Activated CD4-positive, alpha-beta T cell treated with anti-CD3 and anti-CD28 coated beads, Interleukin-2, amount 10 ng/mL, durations not matched to agents 24 days and 14 days (primary cell): ENCODE measurements around the gene OLFML2B. TPM values are rescaled to one million over a fixed set of nuclear protein-coding genes. Genes with fewer than 3 reads are reported as not detected.
A peak's percentile ranks its signal among the peaks of the same experiment; 100 is the strongest.
"Not testable (repeated sequence)": the region's sequence is repeated elsewhere in the genome, so short reads cannot be mapped to it uniquely, and the experiment has no call there.

Source experiments
- DNase-seq: peaks from one replicate; pipeline ENCODE4 v3.0.0; 2022
- H3K27ac Mint-ChIP-seq: one replicate; pipeline ENCODE4 v1.8.0; 2022; ENCODE audit warnings: mild to moderate bottlenecking, mixed read lengths
- H3K27me3 Mint-ChIP-seq: one replicate; pipeline ENCODE4 v1.8.0; 2022; ENCODE audit warnings: mixed read lengths
- H3K36me3 Mint-ChIP-seq: one replicate; pipeline ENCODE4 v1.8.0; 2022; ENCODE audit warnings: low read depth, mild to moderate bottlenecking, mixed read lengths
- H3K4me1 Mint-ChIP-seq: one replicate; pipeline ENCODE4 v1.8.0; 2021; ENCODE audit warnings: mixed read lengths
- H3K4me3 Mint-ChIP-seq: one replicate; pipeline ENCODE4 v1.8.0; 2022; ENCODE audit warnings: mild to moderate bottlenecking, moderate library complexity, mixed read lengths
- H3K9me3 Mint-ChIP-seq: one replicate; pipeline ENCODE4 v1.8.0; 2021; ENCODE audit warnings: mixed read lengths
- intact Hi-C: fragments of 100-400 bp; cut with micrococcal nuclease; formaldehyde crosslinking; loops from one replicate; pipeline ENCODE4 v1.15.1; 2023
- total RNA-seq: library from RNA; stranded (reverse); gene quantifications from 2 replicates; pipeline ENCODE4 v1.2.3, GENCODE V29; 2022

Gene OLFML2B
- total RNA-seq, 1 donor from 2014 or later: not detected

GRCh38 chr1:162056043-162056442 lies 32.4 kb upstream of the OLFML2B start:
- peak; percentile 81 for DNase-seq
- intact Hi-C loops: loop anchor here (1.0 kb wide), 1 partner anchor 336 kb away; no protein-coding TSS in a partner anchor
- Mint-ChIP-seq H3K4me1 (no peaks in the 10 kb centered on the region), H3K27ac (no peak overlapping the region), H3K36me3 (no peaks in the 10 kb centered on the region), H3K9me3 (no peaks in the 10 kb centered on the region), H3K27me3 (peaks cover 15% of the 10 kb centered on the region), H3K4me3 (no peak overlapping the region)

- no peak overlapping the region for H3K4me3 Mint-ChIP-seq
- peaks cover 12% of the 10 kb centered on the region for H3K27me3 Mint-ChIP-seq
- DNase-seq: no peak
- no peaks in the 10 kb centered on the region for H3K36me3 Mint-ChIP-seq
- no peaks in the 10 kb centered on the region for H3K4me1 Mint-ChIP-seq
- no peak overlapping the region for H3K27ac Mint-ChIP-seq
- H3K9me3 Mint-ChIP-seq: no peaks in the 10 kb centered on the region
- intact Hi-C loops: no loop called here
Observed at GRCh38 chr1:162055062-162055461, 31.4 kb upstream of the OLFML2B start.

- H3K27ac Mint-ChIP-seq, H3K36me3 Mint-ChIP-seq, H3K4me1 Mint-ChIP-seq, H3K4me3 Mint-ChIP-seq, DNase-seq, H3K9me3 Mint-ChIP-seq, intact Hi-C loops: not testable (repeated sequence)
- H3K27me3 Mint-ChIP-seq: peaks cover 15% of the 10 kb centered on the region
Observed at GRCh38 chr1:162053949-162054348, 30.3 kb upstream of the OLFML2B start.

- intact Hi-C loops: no loop called here
- Mint-ChIP-seq H3K27ac (no peak overlapping the region), H3K27me3 (peaks cover 23% of the 10 kb centered on the region), H3K36me3 (no peaks in the 10 kb centered on the region), H3K4me1 (no peaks in the 10 kb centered on the region), H3K4me3 (no peak overlapping the region), H3K9me3 (no peaks in the 10 kb centered on the region)
- DNase-seq: no peak
Observed at GRCh38 chr1:162046921-162047320, 23.3 kb upstream of the OLFML2B start.

GRCh38 chr1:162042361-162042760 lies 18.7 kb upstream of the OLFML2B start:
- Mint-ChIP-seq H3K27ac (no peak overlapping the region), H3K27me3 (peaks cover 26% of the 10 kb centered on the region), H3K9me3 (no peaks in the 10 kb centered on the region), H3K4me1 (no peaks in the 10 kb centered on the region), H3K4me3 (no peak overlapping the region), H3K36me3 (no peaks in the 10 kb centered on the region)
- DNase-seq: no peak
- intact Hi-C loops: no loop called here

GRCh38 chr1:162040657-162041056 lies 17.0 kb upstream of the OLFML2B start:
- intact Hi-C loops: no loop called here
- peaks cover 2% of the 10 kb centered on the region for H3K4me1 Mint-ChIP-seq
- H3K9me3 Mint-ChIP-seq: no peaks in the 10 kb centered on the region
- no peak overlapping the region for H3K27ac Mint-ChIP-seq
- no peak for DNase-seq
- H3K27me3 Mint-ChIP-seq: peaks cover 19% of the 10 kb centered on the region
- H3K36me3 Mint-ChIP-seq: no peaks in the 10 kb centered on the region
- H3K4me3 Mint-ChIP-seq: no peak overlapping the region

GRCh38 chr1:162040001-162040400 lies 16.3 kb upstream of the OLFML2B start:
- intact Hi-C loops: no loop called here
- Mint-ChIP-seq H3K4me3 (no peak overlapping the region), H3K27me3 (peaks cover 18% of the 10 kb centered on the region), H3K4me1 (peaks cover 5% of the 10 kb centered on the region), H3K27ac (no peak overlapping the region), H3K9me3 (no peaks in the 10 kb centered on the region), H3K36me3 (no peaks in the 10 kb centered on the region)
- no peak for DNase-seq

GRCh38 chr1:162038624-162039023 lies 15.0 kb upstream of the OLFML2B start:
- H3K27ac Mint-ChIP-seq: no peak overlapping the region
- H3K9me3 Mint-ChIP-seq: no peaks in the 10 kb centered on the region
- no peak overlapping the region for H3K4me3 Mint-ChIP-seq
- H3K4me1 Mint-ChIP-seq: peaks cover 5% of the 10 kb centered on the region
- peaks cover 17% of the 10 kb centered on the region for H3K27me3 Mint-ChIP-seq
- no peaks in the 10 kb centered on the region for H3K36me3 Mint-ChIP-seq
- intact Hi-C loops: loop anchor here (5.0 to 10.0 kb wide), 3 partner anchors 76 to 176 kb away; no protein-coding TSS in a partner anchor
- no peak for DNase-seq

GRCh38 chr1:162036163-162036562 lies 12.5 kb upstream of the OLFML2B start:
- intact Hi-C loops: loop anchor here (2.0 to 10.0 kb wide), 4 partner anchors 74 to 273 kb away; no protein-coding TSS in a partner anchor
- Mint-ChIP-seq H3K4me3 (no peak overlapping the region), H3K9me3 (no peaks in the 10 kb centered on the region), H3K27me3 (peaks cover 28% of the 10 kb centered on the region), H3K4me1 (peaks cover 5% of the 10 kb centered on the region), H3K27ac (no peak overlapping the region), H3K36me3 (no peaks in the 10 kb centered on the region)
- DNase-seq: no peak

GRCh38 chr1:162035241-162035640 lies 11.6 kb upstream of the OLFML2B start:
- intact Hi-C loops: loop anchor here (5.0 to 10.0 kb wide), 3 partner anchors 73 to 173 kb away; no protein-coding TSS in a partner anchor
- Mint-ChIP-seq H3K36me3 (no peaks in the 10 kb centered on the region), H3K4me3 (no peak overlapping the region), H3K9me3 (no peaks in the 10 kb centered on the region), H3K4me1 (peaks cover 5% of the 10 kb centered on the region), H3K27ac (no peak overlapping the region), H3K27me3 (peaks cover 33% of the 10 kb centered on the region)
- no peak for DNase-seq

- DNase-seq: no peak
- no peaks in the 10 kb centered on the region for H3K36me3 Mint-ChIP-seq
- H3K27ac Mint-ChIP-seq: no peak overlapping the region
- intact Hi-C loops: loop anchor here (10.0 kb wide), 1 partner anchor 129 kb away; no protein-coding TSS in a partner anchor
- peaks cover 35% of the 10 kb centered on the region for H3K27me3 Mint-ChIP-seq
- H3K4me1 Mint-ChIP-seq: peaks cover 7% of the 10 kb centered on the region
- H3K4me3 Mint-ChIP-seq: no peak overlapping the region
- H3K9me3 Mint-ChIP-seq: no peaks in the 10 kb centered on the region
Observed at GRCh38 chr1:162033428-162033827, 9.8 kb upstream of the OLFML2B start.

- intact Hi-C loops: loop anchor here (10.0 kb wide), 1 partner anchor 126 kb away; no protein-coding TSS in a partner anchor
- no peak overlapping the region for H3K27ac Mint-ChIP-seq
- no peaks in the 10 kb centered on the region for H3K36me3 Mint-ChIP-seq
- no peak overlapping the region for H3K4me3 Mint-ChIP-seq
- H3K27me3 Mint-ChIP-seq: peaks cover 46% of the 10 kb centered on the region
- no peak for DNase-seq
- H3K4me1 Mint-ChIP-seq: peaks cover 5% of the 10 kb centered on the region
- no peaks in the 10 kb centered on the region for H3K9me3 Mint-ChIP-seq
Observed at GRCh38 chr1:162030759-162031280, 7.2 kb upstream of the OLFML2B start.

GRCh38 chr1:162029157-162029556 lies 5.5 kb upstream of the OLFML2B start:
- Mint-ChIP-seq H3K9me3 (no peaks in the 10 kb centered on the region), H3K4me3 (no peak overlapping the region), H3K4me1 (peaks cover 6% of the 10 kb centered on the region), H3K27ac (no peak overlapping the region), H3K27me3 (peaks cover 55% of the 10 kb centered on the region), H3K36me3 (no peaks in the 10 kb centered on the region)
- intact Hi-C loops: no loop called here
- no peak for DNase-seq

- peaks cover 8% of the 10 kb centered on the region for H3K4me1 Mint-ChIP-seq
- no peak for DNase-seq
- H3K9me3 Mint-ChIP-seq: no peaks in the 10 kb centered on the region
- H3K4me3 Mint-ChIP-seq: no peak overlapping the region
- intact Hi-C loops: no loop called here
- no peaks in the 10 kb centered on the region for H3K36me3 Mint-ChIP-seq
- no peak overlapping the region for H3K27ac Mint-ChIP-seq
- peaks cover 55% of the 10 kb centered on the region for H3K27me3 Mint-ChIP-seq
Observed at GRCh38 chr1:162028726-162029125, 5.1 kb upstream of the OLFML2B start.

- peaks cover 13% of the 10 kb centered on the region for H3K4me1 Mint-ChIP-seq
- no peak for DNase-seq
- intact Hi-C loops: no loop called here
- H3K4me3 Mint-ChIP-seq: no peak overlapping the region
- no peak overlapping the region for H3K27ac Mint-ChIP-seq
- peaks cover 57% of the 10 kb centered on the region for H3K27me3 Mint-ChIP-seq
- H3K36me3 Mint-ChIP-seq: no peaks in the 10 kb centered on the region
- H3K9me3 Mint-ChIP-seq: no peaks in the 10 kb centered on the region
Observed at GRCh38 chr1:162026881-162027280, 3.2 kb upstream of the OLFML2B start.
